Skeletal muscle tissue (tissue), 4 donors: Measurements from ENCODE around the gene GRB7. TPM values are rescaled to one million over a fixed set of nuclear protein-coding genes. Genes with fewer than 3 reads are reported as not detected.

Experiments
- H3K27ac ChIP-seq: one replicate; pipeline ENCODE4 v1.7.0; 2013; ENCODE audit warnings: mild to moderate bottlenecking, low read depth, low read length, inconsistent platforms
- H3K27me3 ChIP-seq, 3 donors: one replicate each; pipeline ENCODE4 v1.7.0; 2013; ENCODE audit warnings: low read length in 3 of 3; ENCODE audit not compliant: control insufficient read depth in 3 of 3, insufficient read depth in 3 of 3
- H3K36me3 ChIP-seq, 3 donors: one replicate each; pipeline ENCODE4 v1.7.0; 2013; ENCODE audit warnings: low read length in 3 of 3; ENCODE audit not compliant: control insufficient read depth in 3 of 3, insufficient read depth in 3 of 3
- H3K4me1 ChIP-seq, 3 donors: one replicate each; pipeline ENCODE4 v1.7.0; 2013; ENCODE audit warnings: low read length in 3 of 3, mild to moderate bottlenecking in 3 of 3; ENCODE audit not compliant: control insufficient read depth in 3 of 3, insufficient read depth in 3 of 3
- H3K4me3 ChIP-seq, 3 donors: one replicate each; pipeline ENCODE4 v1.7.0; 2013; ENCODE audit warnings: low read length in 3 of 3
- H3K9ac ChIP-seq, 3 donors: one replicate each; pipeline ENCODE4 v1.7.0; 2013; ENCODE audit warnings: low read length in 3 of 3, mild to moderate bottlenecking in 3 of 3, moderate library complexity in 2 of 3, low read depth in 1 of 3
- H3K9me3 ChIP-seq, 3 donors: one replicate each; pipeline ENCODE4 v1.7.0; 2013; ENCODE audit warnings: low read length in 3 of 3; ENCODE audit not compliant: control insufficient read depth in 3 of 3
- total RNA-seq: library from RNA; depleted of rRNA; stranded (reverse); fragments of >200 nt; gene quantifications from one replicate; pipeline ENCODE4 v1.2.3, GENCODE V29; 2014
- donor health status: Osteomylitis.

GRB7 gene
- total RNA-seq, 1 donor from 2014 or later, result not detected

GRCh38 chr17:39700148-39700987 lies 37.4 kb upstream of the GRB7 start:
- H3K4me3 ChIP-seq, result peak overlapping the region; percentile 65 to 76 (median 75)
- H3K36me3 ChIP-seq, result peaks cover under 1 to 5% (median 1%) of the 10 kb centered on the region in 3 donors
- H3K27me3 ChIP-seq, result peaks cover 0 to 4% (median 0%) of the 10 kb centered on the region in 3 donors
- no peaks in the 10 kb centered on the region for H3K9me3 ChIP-seq
- H3K9ac ChIP-seq, result peak overlapping the region; percentile 77 to 88 (median 84)
- H3K4me1 ChIP-seq, result peaks cover 32 to 42% (median 35%) of the 10 kb centered on the region in 3 donors
- peak overlapping the region; percentile 71 for H3K27ac ChIP-seq

- Histone ChIP-seq H3K4me1 (peaks cover 40 to 50% (median 43%) of the 10 kb centered on the region in 3 donors), H3K9ac (peak overlapping the region; percentile 77 to 88 (median 84)), H3K27me3 (peaks cover 0 to 4% (median 0%) of the 10 kb centered on the region in 3 donors)
Observed at GRCh38 chr17:39701012-39701783, 36.5 kb upstream of the GRB7 start.

DNA sequence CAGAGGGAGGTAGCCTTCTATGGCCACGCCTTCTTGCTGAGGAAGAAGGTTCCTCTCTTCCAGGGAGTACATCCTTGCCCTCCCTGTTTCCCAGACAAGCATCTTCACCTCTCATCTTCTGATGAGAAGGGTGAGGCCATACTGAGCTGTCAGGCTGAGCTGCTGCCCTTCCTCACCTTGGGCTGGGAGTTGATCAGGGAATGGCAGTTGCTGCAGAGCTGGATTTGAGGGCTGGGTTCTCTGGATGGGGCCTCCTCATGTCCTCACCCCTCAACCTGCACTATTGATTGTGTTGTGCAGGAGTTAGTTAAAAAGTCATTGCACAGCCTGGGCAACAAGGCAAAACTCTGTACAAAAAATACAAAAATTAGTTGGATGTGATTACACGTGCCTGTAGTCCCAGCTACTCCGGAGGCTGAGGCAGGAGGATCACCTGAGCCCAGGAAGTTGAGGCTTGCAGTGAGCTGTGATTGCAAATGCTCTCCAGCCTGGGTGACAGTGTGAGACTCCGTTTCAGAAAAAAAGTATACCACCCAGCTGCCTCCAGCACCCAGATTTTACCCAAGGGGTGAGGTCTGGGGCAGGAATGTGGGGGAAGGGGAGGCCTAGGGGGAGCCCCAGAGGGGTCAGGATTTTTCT lies 35.8 kb upstream of the GRB7 start:
- H3K9ac ChIP-seq, result peak overlapping the region; percentile 53 to 88 (median 59)
- H3K9me3 ChIP-seq, result no peaks in the 10 kb centered on the region
- H3K4me3 ChIP-seq, result peak overlapping the region in 1 of 3 donors; percentile 76
- peaks cover 43 to 57% (median 50%) of the 10 kb centered on the region in 3 donors for H3K4me1 ChIP-seq
- peaks cover 0 to 4% (median 0%) of the 10 kb centered on the region in 3 donors for H3K27me3 ChIP-seq
- peaks cover under 1 to 4% (median 2%) of the 10 kb centered on the region in 3 donors for H3K36me3 ChIP-seq
- H3K27ac ChIP-seq, result no peak overlapping the region

More at GRCh38 chr17:39701012-39701783, 36.5 kb upstream of the GRB7 start:
- peak overlapping the region; percentile 65 to 76 (median 75) for H3K4me3 ChIP-seq
- peak overlapping the region; percentile 71 for H3K27ac ChIP-seq
- H3K9me3 ChIP-seq, result no peaks in the 10 kb centered on the region
- no peaks in the 10 kb centered on the region for H3K36me3 ChIP-seq

GRCh38 chr17:39702901-39703893 lies 34.5 kb upstream of the GRB7 start:
- Histone ChIP-seq H3K27me3 (peaks cover 0 to 4% (median 0%) of the 10 kb centered on the region in 3 donors), H3K27ac (peak overlapping the region; percentile 25), H3K36me3 (peaks cover 7 to 14% (median 11%) of the 10 kb centered on the region in 3 donors), H3K4me1 (peaks cover 43 to 65% (median 51%) of the 10 kb centered on the region in 3 donors), H3K9me3 (no peaks in the 10 kb centered on the region), H3K9ac (peak overlapping the region in 1 of 3 donors; percentile 9), H3K4me3 (no peak overlapping the region)

- Histone ChIP-seq H3K4me1 (peaks cover 43 to 65% (median 51%) of the 10 kb centered on the region in 3 donors), H3K27me3 (peaks cover 0 to 4% (median 0%) of the 10 kb centered on the region in 3 donors), H3K36me3 (peaks cover 15 to 21% (median 18%) of the 10 kb centered on the region in 3 donors), H3K9me3 (no peaks in the 10 kb centered on the region), H3K4me3 (no peak overlapping the region), H3K9ac (no peak overlapping the region), H3K27ac (peak overlapping the region; percentile 19)
Observed at GRCh38 chr17:39703913-39704312, 33.8 kb upstream of the GRB7 start.

GRCh38 chr17:39704821-39705551 lies 32.8 kb upstream of the GRB7 start:
- peak overlapping the region; percentile 23 to 73 (median 51) for H3K9ac ChIP-seq
- H3K27ac ChIP-seq, result peak overlapping the region; percentile 56
- peaks cover 0 to 4% (median 0%) of the 10 kb centered on the region in 3 donors for H3K27me3 ChIP-seq
- no peaks in the 10 kb centered on the region for H3K9me3 ChIP-seq
- H3K4me3 ChIP-seq, result peak overlapping the region in 1 of 3 donors; percentile 23
- H3K4me1 ChIP-seq, result peaks cover 39 to 62% (median 49%) of the 10 kb centered on the region in 3 donors
- peaks cover 25 to 31% (median 28%) of the 10 kb centered on the region in 3 donors for H3K36me3 ChIP-seq

DNA sequence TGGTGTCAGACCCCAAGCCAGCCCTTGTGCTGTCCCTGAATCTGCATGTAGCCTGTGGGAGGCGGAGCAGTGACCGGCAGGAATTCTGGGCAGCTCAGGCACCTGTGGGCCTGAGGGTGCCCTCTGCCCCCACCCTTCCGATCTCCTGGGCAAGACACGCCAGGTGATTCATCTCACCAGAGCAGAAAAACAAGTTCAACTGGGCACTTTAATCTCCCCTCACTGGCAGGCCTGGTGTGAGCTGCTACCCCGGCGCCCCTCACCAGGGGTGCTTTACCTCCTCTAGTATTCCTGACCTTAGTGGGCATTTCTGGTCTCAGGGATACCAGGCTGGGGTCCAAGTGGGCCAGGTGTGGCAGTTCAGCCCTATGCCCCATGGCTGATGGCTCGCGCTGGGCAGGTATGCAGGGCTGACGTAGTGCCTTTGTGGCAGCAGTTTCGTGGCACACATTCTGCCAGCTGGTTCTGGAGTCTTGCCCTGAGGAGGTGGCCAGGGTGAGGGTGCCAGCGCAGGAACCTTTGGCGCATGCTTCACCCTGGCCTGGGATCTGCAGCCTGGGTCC lies 31.9 kb upstream of the GRB7 start:
- H3K36me3 ChIP-seq, result peaks cover 33 to 40% (median 34%) of the 10 kb centered on the region in 3 donors
- H3K27me3 ChIP-seq, result peaks cover 0 to 4% (median 0%) of the 10 kb centered on the region in 3 donors
- no peak overlapping the region for H3K4me3 ChIP-seq
- peaks cover 39 to 62% (median 48%) of the 10 kb centered on the region in 3 donors for H3K4me1 ChIP-seq
- H3K27ac ChIP-seq, result peak overlapping the region; percentile 56
- H3K9ac ChIP-seq, result peak overlapping the region; percentile 23 to 73 (median 65)
- no peaks in the 10 kb centered on the region for H3K9me3 ChIP-seq

DNA sequence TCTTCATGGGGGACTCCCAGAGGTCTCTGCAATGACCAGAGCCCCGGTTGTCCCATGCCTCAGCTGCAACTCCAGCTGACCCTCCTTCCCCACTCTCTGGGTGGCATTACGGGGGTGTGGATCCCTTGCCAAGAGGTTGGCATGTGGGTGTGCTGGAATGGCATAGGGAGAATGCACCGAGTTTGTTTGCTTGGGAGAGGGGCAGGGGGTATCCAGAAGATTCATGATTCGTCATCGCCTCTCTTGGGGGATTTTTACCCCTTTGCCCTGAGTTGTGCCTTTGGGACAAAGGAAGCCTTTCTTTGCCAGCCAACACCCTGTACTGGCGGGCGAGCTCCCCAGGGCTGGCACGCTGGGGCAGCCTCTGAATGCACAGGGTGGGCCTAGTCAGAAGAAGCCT lies 31.4 kb upstream of the GRB7 start:
- peaks cover 0 to 4% (median 0%) of the 10 kb centered on the region in 3 donors for H3K27me3 ChIP-seq
- peaks cover 34 to 57% (median 43%) of the 10 kb centered on the region in 3 donors for H3K4me1 ChIP-seq
- H3K9ac ChIP-seq, result peak overlapping the region in 2 of 3 donors; percentile 65 to 73
- no peak overlapping the region for H3K4me3 ChIP-seq
- H3K36me3 ChIP-seq, result peaks cover 35 to 40% (median 35%) of the 10 kb centered on the region in 3 donors
- H3K9me3 ChIP-seq, result no peaks in the 10 kb centered on the region
- no peak overlapping the region for H3K27ac ChIP-seq
